ENCODE results near the gene SEC24B.
"Not testable (repeated sequence)": the region's sequence is repeated elsewhere in the genome, so short reads cannot be mapped to it uniquely, and the experiment has no call there.

Gene SEC24B

GRCh38 chr4:109578846-109579245 lies 145.2 kb downstream of the SEC24B start:
- no peak for DNase-seq (ENCODE audit: low read depth)

- not testable (repeated sequence) for DNase-seq (ENCODE audit: low read depth)
Measured at GRCh38 chr4:109579997-109580396, 146.4 kb downstream of the SEC24B start.

DNA sequence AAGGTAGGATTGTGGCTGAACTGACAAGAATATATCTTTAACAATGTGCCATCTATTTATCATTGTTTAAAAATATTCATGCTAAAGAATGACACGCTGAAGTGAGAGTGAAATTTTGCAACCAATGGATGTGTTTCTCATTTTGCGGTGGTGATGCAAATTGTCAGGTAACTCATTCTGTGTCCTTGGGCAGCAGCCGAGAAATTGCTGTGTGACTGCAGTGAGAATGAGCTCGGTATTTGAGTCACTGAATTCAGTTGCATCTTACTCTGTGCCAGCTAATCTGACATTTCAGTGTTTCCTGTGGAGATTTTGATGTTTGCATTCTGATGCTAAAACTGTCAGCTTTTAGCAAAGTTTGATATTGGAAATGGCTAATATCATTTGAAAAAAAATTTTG lies 154.6 kb downstream of the SEC24B start:
- peak; percentile 11 for DNase-seq (ENCODE audit: low read depth)

GRCh38 chr4:109589119-109589518 lies 155.5 kb downstream of the SEC24B start:
- no peak for DNase-seq (ENCODE audit: low read depth)

DNA sequence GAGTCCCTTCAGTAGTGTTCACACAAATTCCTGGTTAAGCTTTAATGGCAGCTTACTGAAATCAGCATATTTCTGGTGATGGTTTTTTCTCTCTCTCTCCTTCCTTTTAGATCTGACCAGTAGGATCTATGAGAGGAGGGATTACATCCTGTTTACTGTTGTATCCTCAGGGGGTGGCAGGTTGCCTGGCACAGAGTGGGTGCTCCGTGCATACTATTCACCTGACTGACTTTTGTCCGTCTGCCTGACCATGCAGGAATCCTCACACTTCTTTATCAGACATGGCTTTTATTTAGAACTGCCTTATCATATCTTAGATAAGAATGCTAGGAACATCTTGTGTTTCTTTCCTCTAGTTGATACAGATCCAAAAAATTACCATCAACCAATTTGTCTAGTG lies 156.0 kb downstream of the SEC24B start:
- DNase-seq (ENCODE audit: low read depth), result no peak
